K562 (cell line): Measurements from ENCODE around the gene MRPL33. TPM values are rescaled to one million over a fixed set of nuclear protein-coding genes. Genes with fewer than 3 reads are reported as not detected.

Experiments
- ZNF76 ChIP-seq: fragments of 250-450 bp; sonication (Bioruptor Pico); IDR thresholded peaks from 2 replicates; pipeline ENCODE4 v1.4.0; 2020; ENCODE audit warnings: mild to moderate bottlenecking, moderate library complexity, borderline replicate concordance
- polyA plus RNA-seq, 8 experiments: library from polyadenylated mRNA; depleted of rRNA in 4 of 8; stranded (reverse) in 5 of 8; unstranded in 3 of 8; fragments of >200 nt; fragmentation: Nextera tagmentation in 2 of 8; fragmentation: Illumina TruSeq in 1 of 8; extraction: Ambion mirVana in 2 of 8; extraction: Trizol in 1 of 8; gene quantifications; 2 replicates each; pipeline versions ENCODE4 v1.2.1 to v1.2.3, GENCODE V29; 2011 to 2014; ENCODE audit warnings: inconsistent platforms in 1 of 8, missing spikeins in 1 of 8
- total RNA-seq, 7 experiments: library from RNA; depleted of rRNA in 6 of 7; stranded (reverse); fragments of >200 nt in 6 of 7; fragmentation: Illumina TruSeq in 2 of 7; extraction: Trizol in 2 of 7; gene quantifications; 2 replicates each; pipeline versions ENCODE4 v1.2.1 to v1.2.3, GENCODE V29; 2011 to 2021; ENCODE audit warnings: low replicate concordance in 1 of 7
- TF ChIP-seq, protein P1 (sequence below), 2 experiments: fragments of 450-650 bp; formaldehyde crosslinking in 1 of 2; IDR thresholded peaks; 2 replicates each; pipeline versions ENCODE4 v1.4.0 to v1.6.1; 2014 to 2020; ENCODE audit warnings: mild to moderate bottlenecking in 2 of 2, borderline replicate concordance in 1 of 2, low read depth in 1 of 2

Gene MRPL33
- total and polyA plus RNA-seq, 9 of the 15 experiments (the other 6 are each of a cell fraction or from before 2014, with no cell fraction given), result 68.3 to 338 (median 226) TPM

DNA sequence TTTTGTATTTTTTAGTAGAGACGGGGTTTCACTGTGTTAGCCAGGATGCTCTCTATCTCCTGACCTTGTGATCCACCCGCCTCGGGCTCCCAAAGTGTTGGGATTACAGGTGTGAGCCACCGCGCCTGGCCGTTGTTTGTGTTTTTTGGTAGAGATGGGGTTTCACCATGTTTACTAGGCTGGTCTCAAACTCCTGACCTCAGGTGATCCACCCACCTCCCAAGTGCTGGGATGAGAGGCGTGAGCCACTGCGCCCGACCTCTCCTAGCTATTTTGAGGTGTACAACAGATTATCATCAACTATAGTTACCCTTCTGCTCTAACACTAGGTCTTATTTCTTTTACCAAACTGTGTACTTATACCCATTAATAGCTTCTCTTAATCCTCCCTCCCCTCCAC is 28.9 kb upstream of the MRPL33 start (continued):
- TF ChIP-seq, protein P1, sequence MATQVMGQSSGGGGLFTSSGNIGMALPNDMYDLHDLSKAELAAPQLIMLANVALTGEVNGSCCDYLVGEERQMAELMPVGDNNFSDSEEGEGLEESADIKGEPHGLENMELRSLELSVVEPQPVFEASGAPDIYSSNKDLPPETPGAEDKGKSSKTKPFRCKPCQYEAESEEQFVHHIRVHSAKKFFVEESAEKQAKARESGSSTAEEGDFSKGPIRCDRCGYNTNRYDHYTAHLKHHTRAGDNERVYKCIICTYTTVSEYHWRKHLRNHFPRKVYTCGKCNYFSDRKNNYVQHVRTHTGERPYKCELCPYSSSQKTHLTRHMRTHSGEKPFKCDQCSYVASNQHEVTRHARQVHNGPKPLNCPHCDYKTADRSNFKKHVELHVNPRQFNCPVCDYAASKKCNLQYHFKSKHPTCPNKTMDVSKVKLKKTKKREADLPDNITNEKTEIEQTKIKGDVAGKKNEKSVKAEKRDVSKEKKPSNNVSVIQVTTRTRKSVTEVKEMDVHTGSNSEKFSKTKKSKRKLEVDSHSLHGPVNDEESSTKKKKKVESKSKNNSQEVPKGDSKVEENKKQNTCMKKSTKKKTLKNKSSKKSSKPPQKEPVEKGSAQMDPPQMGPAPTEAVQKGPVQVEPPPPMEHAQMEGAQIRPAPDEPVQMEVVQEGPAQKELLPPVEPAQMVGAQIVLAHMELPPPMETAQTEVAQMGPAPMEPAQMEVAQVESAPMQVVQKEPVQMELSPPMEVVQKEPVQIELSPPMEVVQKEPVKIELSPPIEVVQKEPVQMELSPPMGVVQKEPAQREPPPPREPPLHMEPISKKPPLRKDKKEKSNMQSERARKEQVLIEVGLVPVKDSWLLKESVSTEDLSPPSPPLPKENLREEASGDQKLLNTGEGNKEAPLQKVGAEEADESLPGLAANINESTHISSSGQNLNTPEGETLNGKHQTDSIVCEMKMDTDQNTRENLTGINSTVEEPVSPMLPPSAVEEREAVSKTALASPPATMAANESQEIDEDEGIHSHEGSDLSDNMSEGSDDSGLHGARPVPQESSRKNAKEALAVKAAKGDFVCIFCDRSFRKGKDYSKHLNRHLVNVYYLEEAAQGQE (IDR thresholded peaks at IDR 0.05; ENCODE audit: borderline replicate concordance), result no peak
- TF ChIP-seq, protein P1 (CRISPR knock-in tag; IDR thresholded peaks at IDR 0.05; ENCODE audit: low read depth), result no peak
- TF ChIP-seq ZNF76 (CRISPR knock-in tag), result no peak
